GM12875 (cell line): ENCODE measurements around the gene SYT17.

ENCODE experiments used
- H3K4me3 ChIP-seq: one replicate; pipeline ENCODE4 v1.5.1; 2011; ENCODE audit warnings: low read depth, low read length, control low read depth
- CTCF ChIP-seq: IDR thresholded peaks from 2 replicates; pipeline ENCODE4 v1.5.1; 2011; ENCODE audit warnings: low read depth, mild to moderate bottlenecking, control low read depth, inconsistent platforms, low read length, moderate library complexity, borderline replicate concordance; ENCODE audit not compliant: insufficient read depth

The SYT17 gene

GRCh38 chr16:19147627-19148026 lies 20.4 kb upstream of the SYT17 start:
- no peak for TF ChIP-seq CTCF
- H3K4me3 ChIP-seq: no peak overlapping the region

DNA sequence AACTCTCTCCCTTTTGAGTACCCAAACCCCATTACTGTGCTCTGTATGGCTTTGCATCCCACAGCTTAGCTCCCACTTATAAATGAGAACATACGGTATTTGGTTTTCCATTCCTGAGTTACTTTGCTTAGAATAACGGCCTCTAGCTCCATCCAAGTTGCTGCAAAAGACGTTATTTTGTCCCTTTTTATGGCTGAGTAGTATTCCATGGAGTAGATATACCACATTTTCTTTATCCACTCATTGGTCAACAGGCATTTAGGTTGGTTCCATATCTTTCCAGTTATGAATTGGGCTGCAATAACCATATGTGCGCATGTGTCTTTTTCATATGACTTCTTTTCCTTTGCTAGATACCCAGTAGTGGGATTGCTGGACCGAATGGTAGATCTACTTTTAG lies 19.9 kb upstream of the SYT17 start:
- H3K4me3 ChIP-seq: no peak overlapping the region
- TF ChIP-seq CTCF: no peak

DNA sequence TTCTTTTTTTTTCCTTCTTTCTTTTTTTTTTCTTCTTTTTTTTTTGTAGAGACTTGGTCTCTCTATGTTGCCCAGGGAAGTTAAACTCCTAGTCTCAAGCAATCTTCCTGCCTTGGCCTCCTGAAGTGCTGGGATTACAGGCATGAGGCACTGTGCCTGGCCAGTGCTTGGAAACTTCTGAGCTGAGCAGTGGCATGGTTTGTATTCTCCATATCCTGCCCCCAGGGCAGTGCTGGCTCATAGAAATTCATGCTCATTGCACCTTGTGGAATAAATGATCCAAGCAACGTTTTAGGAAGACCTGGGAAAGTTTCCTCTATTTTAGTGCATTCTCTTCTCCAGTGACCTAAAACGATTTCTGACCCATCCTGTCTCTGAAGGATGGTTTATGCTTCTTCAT lies 16.7 kb upstream of the SYT17 start:
- TF ChIP-seq CTCF: no peak
- no peak overlapping the region for H3K4me3 ChIP-seq

DNA sequence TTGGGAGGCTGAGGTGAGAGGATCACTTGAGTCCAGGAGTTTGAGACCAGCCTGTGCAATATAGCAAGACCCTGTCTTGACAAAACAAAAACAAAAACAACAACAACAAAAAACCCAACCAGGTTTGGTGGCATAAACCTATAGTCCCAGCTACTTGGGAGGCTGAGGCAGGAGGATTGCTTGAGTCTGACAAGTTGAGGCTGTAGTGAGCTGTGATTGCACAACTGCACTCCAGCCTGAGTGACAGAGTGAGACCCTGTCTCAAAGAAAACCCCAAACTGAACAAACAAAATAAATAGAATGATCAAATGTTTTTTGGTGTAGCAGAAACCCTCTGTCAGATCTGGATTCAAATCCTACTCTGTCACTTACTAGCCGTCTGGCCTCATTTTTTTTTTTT lies 16.0 kb upstream of the SYT17 start:
- no peak overlapping the region for H3K4me3 ChIP-seq
- no peak for TF ChIP-seq CTCF

DNA sequence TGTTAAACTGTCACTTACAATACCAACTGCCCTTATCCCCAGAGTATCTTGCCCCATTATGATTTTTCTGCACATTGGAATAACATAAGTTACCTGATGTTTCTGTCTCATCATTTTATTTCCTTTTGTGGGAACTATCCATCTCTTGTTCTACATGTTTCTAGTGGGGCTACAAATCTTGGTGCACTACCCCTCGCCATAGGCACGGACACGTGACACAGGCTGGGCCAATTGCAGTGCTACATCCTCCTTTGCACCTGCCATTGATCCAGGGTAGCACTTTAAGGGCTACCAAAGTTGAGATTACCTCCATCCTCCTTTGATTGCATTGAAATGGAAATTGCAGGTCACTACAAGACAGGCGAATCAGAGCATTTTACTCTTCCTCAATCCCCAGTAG lies 14.2 kb upstream of the SYT17 start:
- TF ChIP-seq CTCF: no peak
- H3K4me3 ChIP-seq: no peak overlapping the region

DNA sequence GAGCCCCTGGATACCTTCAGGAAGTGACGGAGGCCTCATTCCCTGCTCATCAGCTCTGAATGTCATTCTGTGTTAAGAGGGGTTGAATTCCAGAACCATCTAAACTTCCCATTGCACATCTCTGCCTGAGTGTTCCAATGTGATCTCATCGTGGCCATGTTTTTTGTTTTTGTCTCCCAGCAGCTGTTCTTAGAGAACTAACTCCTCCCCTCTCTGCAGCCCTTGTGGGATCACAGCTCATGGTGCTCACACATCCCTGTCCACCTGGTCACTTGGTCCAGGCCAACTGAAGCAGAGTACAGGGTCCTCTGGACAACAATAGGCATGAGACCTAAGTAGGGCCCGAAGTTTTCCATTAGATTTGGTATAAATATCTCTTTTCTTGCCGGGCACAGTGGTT lies 6.0 kb upstream of the SYT17 start:
- no peak overlapping the region for H3K4me3 ChIP-seq
- no peak for TF ChIP-seq CTCF

DNA sequence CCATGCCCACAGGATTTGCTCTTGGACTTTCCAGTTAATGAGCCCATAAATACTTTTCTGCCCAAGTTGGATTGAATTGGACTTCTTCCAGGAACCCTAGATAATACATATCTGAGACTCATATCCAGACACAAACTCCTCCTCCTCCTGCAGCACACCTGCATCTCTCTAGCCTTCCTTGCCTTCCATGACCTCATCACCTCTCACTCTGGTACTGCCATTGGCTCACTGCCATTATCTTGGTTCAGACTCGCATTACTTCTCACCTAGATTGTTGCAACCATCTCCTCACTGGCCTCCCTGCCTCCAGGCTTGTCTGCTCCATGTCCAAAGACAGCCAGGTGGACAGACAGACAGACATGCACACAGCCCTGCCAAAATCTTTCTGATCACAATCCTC lies 4.8 kb upstream of the SYT17 start:
- TF ChIP-seq CTCF: no peak
- no peak overlapping the region for H3K4me3 ChIP-seq

DNA sequence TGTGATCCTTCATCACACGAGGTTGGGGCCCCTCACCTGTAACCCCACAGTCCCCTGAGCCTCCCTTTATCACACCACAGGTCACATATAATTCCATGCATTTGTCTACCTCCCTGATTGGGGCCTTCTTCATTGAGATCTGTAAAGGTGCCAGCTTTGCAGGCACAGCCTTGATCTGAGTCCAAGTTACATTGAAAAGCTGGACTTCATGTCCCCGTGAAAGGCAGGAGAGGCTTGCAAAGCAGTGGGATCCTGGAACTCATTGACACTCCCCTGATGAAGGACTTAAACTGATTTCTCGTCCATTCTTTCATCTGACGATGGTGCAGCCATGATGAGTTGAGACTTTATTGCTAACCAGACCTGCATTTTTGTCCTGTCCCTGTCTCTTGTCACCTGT lies 3.8 kb upstream of the SYT17 start:
- no peak for TF ChIP-seq CTCF
- H3K4me3 ChIP-seq: no peak overlapping the region
